Measurements from ENCODE around the gene WNT7B.
A peak's percentile ranks its signal among the peaks of the same experiment; 100 is the strongest.

The WNT7B gene

DNA sequence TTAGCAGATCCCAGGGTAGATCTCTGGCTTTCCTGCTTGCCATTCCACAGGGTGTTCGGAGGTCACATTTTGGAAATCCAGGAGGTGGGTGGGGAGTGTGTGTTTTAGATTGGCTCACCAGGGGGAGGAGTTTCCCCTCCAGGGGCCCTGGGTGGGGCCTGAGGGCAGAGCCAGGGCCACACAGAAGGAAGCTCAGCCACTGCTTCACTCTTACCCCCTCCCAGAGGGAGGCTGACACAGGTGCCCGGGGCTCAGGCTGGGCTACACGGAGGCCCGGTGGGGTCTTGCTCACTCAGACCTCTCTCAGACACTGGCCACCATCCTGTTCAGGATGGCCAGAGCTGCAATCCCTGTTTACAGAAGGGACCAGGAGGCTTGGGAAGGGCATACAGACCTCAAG, 2.5 kb downstream of the WNT7B start:
- FAIRE-seq, result no peak
- DNase-seq (ENCODE audit: low spot score), result no peak

DNA sequence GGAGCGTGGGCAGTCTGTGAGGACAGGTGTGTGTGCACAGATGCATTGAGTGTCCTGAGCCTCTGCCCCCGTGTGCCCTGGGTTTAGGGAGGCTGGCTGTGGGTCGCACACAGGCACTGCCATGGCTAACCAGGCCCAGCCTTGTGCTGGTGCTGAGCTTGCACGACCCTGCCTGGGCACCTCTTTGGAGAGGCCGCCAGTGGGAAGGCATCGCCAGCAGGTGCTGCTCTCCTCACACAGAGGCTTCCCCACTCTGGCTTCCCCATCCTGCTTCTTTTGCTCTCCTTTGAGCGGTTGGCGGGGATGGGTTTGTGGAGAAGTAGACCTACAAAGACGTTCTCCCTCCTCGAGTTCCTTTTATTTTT, 4.1 kb downstream of the WNT7B start:
- FAIRE-seq (no peak), DNase-seq (ENCODE audit: low spot score) (no peak)

DNA sequence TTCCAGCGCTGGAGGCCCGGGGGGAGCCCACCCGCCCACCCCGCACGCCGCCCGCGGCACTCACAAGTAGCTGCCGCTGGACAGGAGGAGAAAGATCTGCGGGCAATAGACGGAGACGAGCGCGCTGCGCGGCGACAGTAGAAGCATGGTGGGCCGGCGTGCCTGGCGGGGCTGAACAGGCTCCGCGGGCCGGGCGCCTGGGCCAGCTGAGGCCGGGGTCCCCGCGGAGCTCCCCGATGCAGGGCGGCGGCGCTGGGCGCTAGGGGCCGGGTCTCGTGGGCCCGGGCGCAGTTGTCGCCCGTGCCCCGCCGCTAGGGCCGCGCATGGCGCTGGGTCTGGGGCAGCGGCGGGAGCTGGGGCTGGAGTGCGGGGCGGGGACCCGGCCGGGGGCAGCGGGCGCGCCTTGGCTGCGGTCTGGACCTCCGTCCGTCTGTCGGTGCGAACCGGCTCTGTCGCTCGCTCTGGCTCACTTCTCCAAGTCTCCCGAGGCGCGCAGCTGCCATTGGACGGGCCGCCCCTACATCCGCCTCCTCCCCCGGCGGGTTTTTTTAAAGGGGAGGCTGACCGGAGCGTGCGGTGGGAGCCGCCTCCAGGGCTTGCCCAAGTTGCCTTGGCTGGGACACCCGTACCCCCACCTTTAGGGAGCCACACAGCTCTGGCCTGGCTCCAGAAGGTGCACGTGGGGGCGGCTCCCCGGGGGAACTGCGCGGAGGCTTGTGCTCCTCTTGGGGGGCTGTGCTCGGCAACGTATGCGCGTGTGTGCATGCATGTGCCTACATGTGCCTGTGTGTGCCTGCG, 4.7 kb downstream of the WNT7B start:
- DNase-seq (ENCODE audit: low spot score) (no peak), FAIRE-seq (no peak)

DNA sequence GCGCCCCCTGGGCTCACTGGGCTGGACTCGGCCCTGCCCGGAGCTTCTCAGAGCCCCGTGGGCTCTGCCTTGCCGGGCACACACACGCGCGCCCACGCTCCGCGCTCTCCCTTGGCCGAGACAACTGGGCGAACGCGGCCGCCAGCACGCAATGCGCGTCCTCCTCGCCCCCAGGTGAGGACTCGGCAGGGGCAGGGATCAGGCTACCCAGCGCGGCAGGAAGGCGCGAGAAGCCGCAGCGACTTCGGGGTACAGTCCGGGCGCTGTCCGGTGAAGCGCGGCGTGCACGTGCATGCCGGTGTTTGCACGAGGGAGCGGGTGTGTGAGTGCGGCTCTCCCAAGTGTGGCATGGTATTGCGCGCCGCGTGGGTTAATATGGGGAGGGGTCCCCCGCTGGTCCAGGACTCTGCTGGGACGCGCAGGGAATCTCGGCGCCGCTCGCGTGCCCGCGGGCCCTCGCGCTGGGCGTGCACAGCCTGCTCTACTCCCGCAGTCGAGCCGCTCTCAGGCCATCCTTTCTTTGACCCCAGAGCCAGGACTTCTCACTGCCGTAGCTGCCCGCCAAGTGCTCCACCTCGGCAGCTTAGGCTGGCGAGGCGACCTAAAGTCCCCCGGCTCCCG, 5.4 kb downstream of the WNT7B start:
- FAIRE-seq, result no peak
- DNase-seq (ENCODE audit: low spot score), result no peak

DNA sequence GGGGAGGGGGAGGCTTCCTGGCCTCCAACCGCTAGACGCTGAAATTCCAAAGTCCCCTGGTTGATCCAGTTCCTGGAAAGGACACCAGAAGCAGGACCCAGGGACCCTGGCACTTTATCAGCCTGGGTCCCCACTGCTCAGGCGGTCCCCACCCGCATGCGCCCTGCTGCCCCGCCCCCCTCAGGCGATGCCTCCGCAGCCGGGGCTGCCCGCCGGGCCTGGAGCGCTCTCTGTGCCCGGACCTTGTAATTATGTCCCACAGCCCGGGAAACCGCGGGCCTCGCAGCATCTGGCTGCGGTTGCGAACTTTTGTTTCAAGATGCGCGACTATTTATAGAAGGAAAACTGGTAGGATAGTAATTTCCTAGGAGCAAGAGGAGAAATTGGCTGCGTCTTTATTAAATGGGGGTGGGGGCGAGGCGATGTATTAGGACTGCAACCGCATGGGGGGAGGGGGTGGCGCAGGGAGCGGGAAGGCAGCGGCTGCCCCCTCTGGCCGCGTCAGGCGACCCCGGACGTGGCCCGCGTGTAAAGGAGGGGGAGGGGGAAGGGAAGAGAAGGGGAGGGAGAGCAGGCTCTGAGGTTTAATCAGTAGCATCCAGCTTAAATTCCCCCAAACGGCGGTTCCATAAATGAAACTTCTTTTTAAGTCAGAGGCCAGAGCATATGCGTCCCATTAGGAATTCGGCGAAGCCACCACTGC, 6.1 kb downstream of the WNT7B start:
- FAIRE-seq (no peak), DNase-seq (ENCODE audit: low spot score) (no peak)

DNA sequence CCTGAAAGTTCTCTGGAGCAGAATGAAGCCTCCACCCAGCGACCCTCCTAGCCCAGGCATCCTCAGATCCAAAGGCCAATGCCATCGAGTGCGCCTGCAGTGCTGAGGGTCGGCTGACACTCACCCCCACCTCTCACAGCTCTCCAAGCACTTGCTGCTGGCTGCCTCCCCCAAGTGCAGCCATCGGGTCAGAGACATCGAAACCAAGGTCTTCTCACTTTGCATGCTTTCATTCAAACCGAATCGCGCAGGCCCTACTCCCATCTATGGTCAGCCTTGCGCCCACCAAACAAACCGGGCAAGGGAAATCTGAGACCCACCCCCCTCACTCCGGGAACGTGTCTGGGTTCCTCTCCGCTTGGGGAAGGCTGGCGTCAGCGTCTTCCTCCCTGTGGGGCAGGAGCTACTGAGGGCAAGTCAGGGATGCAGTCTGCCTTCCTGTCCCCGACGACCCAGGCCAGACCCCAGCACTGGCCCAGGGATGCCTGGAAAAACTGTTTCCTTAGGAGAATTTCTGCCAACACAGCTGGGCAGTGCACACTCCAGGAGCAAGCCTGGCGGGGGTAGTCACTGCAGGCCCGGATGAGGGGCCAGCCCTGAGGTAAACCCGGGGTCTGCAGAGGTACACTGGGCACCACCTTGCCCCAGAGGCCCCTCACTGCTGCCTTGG, 7.0 kb downstream of the WNT7B start:
- no peak for FAIRE-seq
- no peak for DNase-seq (ENCODE audit: low spot score)

DNA sequence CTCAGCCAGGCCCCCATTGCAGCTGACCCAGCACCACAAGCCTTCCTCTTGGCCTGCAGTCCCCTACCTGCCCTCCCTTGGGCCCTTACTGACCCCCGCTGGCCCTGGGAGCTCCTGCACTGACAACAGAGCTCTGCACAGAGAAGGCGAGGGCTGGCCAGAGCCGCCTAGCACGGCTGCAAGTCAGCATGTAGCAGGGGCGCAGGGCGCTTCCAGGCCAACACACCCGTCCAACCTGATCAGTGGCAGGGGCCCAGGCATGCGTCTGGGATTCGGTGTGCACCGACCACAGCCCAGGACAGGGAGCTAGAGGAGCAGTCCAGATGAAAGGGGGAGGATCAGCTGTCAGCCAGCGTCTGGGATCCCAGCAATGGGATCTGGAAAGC, 7.6 kb downstream of the WNT7B start:
- no peak for DNase-seq (ENCODE audit: low spot score)
- no peak for FAIRE-seq

DNA sequence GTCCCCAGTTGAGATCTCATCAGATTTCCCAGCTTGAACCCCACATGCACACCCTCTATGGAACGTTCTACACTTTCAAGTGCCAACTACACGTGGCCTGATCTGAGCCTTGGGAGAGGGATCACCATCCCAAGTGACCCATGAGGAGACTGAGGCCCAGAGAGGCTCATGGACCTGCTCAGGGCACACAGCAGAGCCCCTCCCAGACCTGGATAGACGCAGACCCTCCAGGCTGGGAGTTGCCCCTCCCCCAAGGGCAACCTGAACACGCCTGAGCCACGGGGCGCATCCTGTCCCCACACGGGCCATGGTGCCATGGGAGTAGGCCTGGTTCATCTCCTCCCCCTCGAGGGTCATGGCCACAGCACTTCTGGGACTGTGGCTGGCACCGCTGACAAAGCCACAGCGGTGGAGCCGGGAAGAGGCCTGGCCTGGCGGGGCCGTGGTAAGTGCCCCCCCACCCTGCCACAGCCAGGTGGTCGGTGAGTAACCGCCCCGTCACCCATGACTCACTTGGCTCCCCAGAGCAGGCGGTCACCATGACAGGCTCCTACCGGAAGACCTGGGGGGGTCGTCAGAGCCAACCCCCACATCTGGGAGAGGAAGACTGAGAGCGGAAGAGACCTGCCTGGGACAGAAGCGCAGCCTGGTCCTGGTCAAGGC, 8.1 kb downstream of the WNT7B start:
- FAIRE-seq, result peak; percentile 91

DNA sequence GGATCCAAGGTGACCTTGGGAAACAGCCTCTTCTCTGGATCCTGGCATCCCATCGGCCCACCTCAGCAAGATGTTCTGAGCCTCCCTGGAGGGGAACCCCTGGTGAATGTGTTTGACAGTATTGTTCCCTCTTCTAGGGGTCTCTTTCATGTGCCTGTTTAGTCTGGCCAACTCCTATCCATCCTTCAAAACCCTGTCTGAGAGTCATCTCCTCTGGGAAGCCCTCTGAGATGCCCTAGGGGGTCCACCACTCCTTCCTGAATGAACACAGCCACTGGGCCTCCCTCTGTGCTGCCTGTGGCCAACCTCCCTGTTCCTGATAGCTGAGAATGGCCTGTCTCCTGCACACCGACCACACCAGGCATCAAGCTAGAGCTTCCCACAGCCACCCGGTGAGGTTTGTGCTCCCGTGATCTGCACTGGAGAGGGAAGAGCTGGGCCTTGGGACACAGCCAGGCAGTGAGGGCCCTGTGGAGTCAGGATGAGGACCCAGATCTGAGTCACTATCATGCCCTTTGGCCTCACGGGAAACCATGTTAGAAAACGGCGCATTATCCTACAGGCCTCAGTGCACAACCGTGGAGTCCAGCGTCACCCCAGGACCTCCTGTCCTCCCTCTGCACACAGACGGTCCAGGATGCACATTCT, 8.8 kb downstream of the WNT7B start:
- DNase-seq (ENCODE audit: low spot score) (peak; percentile 96), FAIRE-seq (peak; percentile 96)

More for the DNA sequence above, 8.1 kb downstream of the WNT7B start:
- peak; percentile 96 for DNase-seq (ENCODE audit: low spot score)

DNA sequence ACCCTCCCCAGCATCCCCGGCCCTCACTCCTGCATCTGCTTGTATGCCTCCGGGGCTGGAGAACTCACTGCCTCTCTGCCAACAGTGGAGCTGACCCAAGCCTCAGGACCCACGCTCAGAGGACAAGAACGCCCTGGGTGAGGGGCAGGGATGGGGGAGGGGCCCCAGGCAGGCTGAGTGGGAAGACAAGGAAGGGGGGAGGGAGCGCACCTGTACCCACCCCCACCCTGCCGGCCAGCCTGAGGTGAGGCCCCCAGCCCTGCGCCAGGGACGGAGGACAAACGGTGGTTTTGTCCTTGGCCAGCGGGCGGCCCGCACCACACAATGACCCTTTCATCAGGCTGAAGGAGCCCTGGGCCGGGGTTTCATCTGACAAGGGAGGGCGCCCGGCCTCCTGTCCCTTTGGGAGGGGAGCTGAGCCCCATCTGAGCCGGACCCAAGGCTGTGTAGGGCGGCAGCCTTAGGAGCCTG, 10.0 kb downstream of the WNT7B start:
- no peak for FAIRE-seq
- DNase-seq (ENCODE audit: low spot score), result no peak

DNA sequence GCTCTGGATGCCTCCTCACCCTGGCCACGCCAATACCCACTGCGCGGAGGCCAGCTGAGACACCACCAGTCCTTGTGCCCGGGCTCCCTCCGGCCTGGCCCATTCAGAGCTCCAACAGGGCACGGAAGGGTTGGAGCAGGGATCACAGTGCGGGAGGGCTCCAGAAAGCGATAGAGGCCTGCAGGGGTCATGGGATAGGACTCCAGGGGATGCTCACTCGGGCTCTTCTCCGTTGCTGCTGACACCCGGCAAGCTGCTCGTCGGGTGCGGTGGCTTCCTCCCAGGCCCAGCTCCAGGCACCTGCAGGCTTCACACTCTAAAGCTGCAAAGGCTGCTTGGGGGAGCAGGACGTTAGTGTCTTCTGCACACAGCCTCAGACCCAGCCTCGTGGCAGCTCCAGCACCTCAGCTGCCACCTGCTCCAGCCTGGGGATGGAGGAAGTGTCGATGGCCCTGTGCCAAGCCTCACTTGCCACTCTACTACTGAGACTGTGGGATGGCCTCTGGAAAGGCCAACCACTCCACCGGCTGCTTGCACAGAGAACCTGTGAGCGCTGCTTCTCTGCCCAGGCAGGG, 10.6 kb downstream of the WNT7B start:
- DNase-seq (ENCODE audit: low spot score) (no peak), FAIRE-seq (no peak)

DNA sequence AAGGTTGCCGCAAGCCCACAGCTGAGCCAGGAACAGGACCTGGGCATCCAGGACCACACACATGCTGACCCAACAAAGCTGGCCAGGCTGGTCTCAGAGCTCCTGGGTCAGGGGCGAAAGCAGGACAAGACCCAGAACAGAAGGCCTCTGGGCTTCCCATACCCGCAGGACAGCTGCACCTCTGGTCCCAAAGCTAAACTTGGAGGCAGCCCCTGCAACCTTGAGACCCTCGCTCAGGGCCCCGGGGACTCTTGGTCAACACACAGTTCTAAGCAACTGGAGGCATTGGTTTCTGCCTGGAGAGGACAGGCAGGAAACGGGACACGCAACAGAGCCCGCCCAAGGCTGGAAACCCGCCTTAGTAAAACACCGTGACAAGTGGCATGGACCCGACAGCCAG, 11.4 kb downstream of the WNT7B start:
- no peak for FAIRE-seq
- no peak for DNase-seq (ENCODE audit: low spot score)

DNA sequence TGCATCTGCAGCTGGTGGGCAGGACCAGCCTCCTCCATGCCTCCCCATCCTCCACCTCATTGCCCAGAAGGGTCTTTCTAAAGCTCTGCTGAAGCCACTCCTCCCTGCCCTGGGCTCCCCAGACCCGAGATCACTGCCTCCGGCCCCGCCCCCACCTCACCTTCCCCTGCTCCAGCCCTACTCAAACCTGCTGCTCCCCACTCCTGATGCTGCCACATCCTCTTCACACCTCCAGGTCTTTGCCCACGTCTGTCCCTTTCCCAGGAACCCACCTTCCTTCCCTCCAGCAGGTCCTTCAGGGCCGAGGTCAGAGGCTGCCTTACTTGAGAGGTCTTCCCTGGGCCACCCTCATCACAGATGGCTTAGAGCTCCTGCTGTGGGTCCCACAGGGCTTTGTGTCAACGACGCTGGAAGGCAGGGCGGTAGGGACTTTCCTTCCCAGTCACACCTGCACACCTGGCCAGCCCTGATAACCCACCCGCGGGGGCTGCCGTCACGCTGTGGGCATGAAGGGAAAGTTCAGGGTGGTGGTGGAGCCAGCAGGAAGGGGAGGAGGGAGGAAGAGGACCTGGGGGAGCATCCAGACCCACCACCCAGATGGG, 11.9 kb downstream of the WNT7B start:
- DNase-seq (ENCODE audit: low spot score) (no peak), FAIRE-seq (no peak)

DNA sequence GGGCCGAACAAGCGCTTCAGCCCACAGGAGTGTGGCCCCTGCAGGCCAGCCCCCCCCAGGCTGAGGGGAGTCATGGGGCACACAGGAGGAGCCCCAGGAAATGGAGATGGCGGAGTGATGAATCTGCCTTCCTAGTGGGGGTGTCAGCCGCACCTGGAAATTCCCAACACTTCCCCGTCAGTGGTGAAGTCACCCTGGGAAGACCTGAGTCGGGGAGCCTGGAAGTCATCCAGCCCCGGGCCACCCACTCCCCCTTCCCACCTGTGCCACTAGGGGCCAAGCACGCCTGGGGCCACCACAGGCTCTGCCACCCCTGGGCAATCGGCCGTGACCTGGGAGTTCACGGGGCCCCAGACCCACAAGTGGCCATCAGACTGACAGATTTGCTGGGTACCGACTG, 12.6 kb downstream of the WNT7B start:
- DNase-seq (ENCODE audit: low spot score) (no peak), FAIRE-seq (no peak)

DNA sequence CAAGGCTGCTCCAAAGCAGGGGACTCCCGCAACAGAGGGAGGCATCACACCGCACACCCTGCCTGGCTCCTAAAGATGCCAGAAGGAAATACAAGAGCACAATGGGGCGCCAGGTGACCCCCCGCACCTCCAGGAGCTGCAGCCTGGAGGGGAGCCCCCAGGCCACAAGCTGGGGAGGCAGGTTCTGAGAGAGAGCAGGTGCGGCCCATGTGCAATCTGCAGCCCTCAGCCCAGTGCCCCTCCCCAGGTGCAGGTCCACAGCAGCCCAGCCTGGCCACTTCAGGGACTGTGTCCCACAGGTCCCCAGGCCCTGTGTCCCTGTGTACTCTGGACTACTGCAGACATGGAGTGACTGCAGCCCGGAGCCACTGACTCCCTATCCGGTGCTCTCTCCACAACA, 13.1 kb downstream of the WNT7B start:
- no peak for DNase-seq (ENCODE audit: low spot score)
- FAIRE-seq, result no peak

DNA sequence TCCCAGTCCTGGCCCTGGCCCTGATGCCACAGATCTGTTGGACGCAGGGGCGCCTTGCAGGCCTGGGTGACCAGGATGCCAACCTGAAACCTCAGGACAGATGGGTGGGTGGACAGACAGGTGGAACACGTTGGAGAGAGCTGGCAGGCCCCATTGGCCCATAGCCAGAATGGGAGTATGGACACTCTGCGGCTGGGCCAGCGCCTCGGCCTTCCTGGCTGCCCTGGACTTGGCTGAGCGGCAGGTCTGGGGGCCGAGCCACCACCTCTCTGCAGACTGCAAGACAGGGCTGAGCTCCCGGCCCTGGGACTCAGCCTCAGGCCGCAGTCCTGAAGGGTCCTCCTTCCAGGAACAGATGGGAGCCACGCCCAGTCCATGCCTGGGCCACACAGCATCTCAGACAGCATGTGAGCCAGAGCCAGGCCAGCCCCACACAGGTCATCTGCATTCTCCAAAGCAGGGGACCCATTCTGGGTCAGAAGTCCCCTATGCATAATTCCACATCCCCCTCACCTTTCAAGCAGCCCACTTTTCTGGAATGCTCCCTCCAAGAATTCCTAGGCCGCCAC, 14.1 kb downstream of the WNT7B start:
- no peak for DNase-seq (ENCODE audit: low spot score)
- FAIRE-seq, result no peak

DNA sequence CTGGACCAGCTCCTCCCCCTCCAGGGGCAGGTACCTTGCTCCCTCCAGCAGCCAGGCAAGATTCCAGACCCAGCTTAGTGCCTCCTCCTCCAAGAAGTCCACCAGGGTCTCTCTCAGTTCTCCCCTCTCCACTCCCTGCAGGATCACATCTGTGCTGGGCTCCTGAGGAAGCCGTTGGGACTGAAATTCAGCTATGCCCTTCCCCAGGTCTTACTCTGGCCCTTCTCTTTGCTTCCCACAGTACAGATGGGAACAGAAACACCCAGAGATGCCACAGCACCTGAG, 14.6 kb downstream of the WNT7B start:
- DNase-seq (ENCODE audit: low spot score) (no peak), FAIRE-seq (no peak)

DNA sequence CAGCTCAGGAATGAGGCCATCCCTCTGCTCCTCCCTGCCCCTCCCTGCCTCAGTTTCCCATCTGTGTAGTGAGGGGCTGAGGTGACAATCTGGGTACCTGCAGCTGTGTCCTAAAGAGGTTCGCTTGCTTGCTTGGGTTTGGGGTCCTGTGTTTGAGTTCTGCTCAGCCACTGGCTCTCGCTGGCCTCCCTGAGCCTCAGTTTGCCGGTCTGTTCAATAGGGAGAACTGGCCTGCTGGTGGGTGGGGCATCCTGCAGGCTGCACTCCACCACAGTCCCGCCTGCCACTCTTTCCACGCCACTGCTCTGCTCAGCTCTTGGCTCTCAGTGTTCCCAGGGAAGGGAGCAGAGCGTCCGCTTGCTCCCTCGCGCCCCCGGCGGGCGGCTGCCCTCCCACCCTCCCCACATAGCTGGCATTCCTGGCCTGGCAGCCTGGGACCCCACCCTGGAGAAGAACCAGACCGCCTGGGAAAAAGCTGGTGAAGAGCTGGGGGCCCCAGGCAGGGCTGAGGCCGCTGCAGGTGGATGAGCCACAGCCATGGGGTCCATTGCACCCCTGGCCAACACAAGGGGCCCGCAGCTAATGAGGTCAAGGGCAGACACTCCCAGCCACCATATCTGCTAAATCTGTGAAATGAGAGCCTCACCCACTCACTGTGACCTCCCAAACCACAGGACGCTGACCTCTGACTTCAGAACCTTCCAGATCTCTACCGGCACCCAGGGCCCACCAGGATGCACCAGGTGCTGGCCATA, 15.1 kb downstream of the WNT7B start:
- FAIRE-seq (no peak), DNase-seq (ENCODE audit: low spot score) (no peak)

Data from RCC 7860 (cell line).